ENCODE measurements around the gene SHISA9. TPM values are rescaled to one million over a fixed set of nuclear protein-coding genes. Genes with fewer than 3 reads are reported as not detected.

Gene SHISA9
- total RNA-seq, 1 experiment from 2014 or later: not detected

GRCh38 chr16:12900156-12900555 is 1.2 kb upstream of the SHISA9 start:
- no peaks in the 10 kb centered on the region for H3K9me2 ChIP-seq (ENCODE audit: insufficient read depth)
- ChIA-PET POLR2A (no interaction called here), RAD21 (ENCODE audit: low non-redundant PET in 1 of 2, low total read pairs in 2 of 2, uncharacterized antibody in 2 of 2, unreplicated experiment in 2 of 2) (no interaction called here), CTCF (no interaction called here)
- H3K9ac ChIP-seq (ENCODE audit: low read length): no peak overlapping the region
- H3K36me3 ChIP-seq (ENCODE audit: control insufficient read depth in 1 of 2, insufficient read depth in 2 of 2, low read length in 2 of 2): no peaks in the 10 kb centered on the region
- no peak overlapping the region for H2AFZ ChIP-seq (ENCODE audit: low read depth, low read length, poor library complexity, severe bottlenecking)
- no peak overlapping the region for H3K4me2 ChIP-seq (ENCODE audit: low read length)
- TF ChIP-seq CEBPB (IDR thresholded peaks at IDR 0.05; ENCODE audit: low read depth): no peak
- no peak for TF ChIP-seq FOSL1 (IDR thresholded peaks at IDR 0.05; ENCODE audit: low read depth)
- no peak for TF ChIP-seq RAD21 (IDR thresholded peaks at IDR 0.05; ENCODE audit: low read depth)
- no peak for TF ChIP-seq SIN3A (IDR thresholded peaks at IDR 0.05; ENCODE audit: low read depth)
- no peak for DNase-seq (ENCODE audit: low read depth, low spot score)
- no peaks in the 10 kb centered on the region for H4K20me1 ChIP-seq (ENCODE audit: insufficient read depth)
- H3K27me3 ChIP-seq (ENCODE audit: insufficient read depth, low read length): 0 out of 2 replicates have a peak, but pooled peaks cover 3% of the 10 kb centered on the region
- H3K4me3 ChIP-seq (replicated peaks in 1 of 2; ENCODE audit: low read depth in 1 of 2, low read length in 2 of 2): no peak overlapping the region
- no peaks in the 10 kb centered on the region for H3K79me2 ChIP-seq (ENCODE audit: insufficient read depth, low read length)
- no peak for ATAC-seq
- H3K9me3 ChIP-seq (ENCODE audit: control insufficient read depth in 1 of 2, insufficient read depth in 1 of 2, low read depth in 1 of 2, low read length in 2 of 2): no peaks in the 10 kb centered on the region
- intact Hi-C loops (cut with micrococcal nuclease): no loop called here
- peaks cover 3 to 5% of the 10 kb centered on the region in 2 experiments; a peak in 2 of 4 replicates for H3K4me1 ChIP-seq (ENCODE audit: control insufficient read depth in 1 of 2, insufficient read depth in 2 of 2, low read length in 2 of 2)
- no peak overlapping the region for H3K27ac ChIP-seq (ENCODE audit: low read depth, low read length)
- BruUV-seq (replicated peaks): no TSS peak

GRCh38 chr16:12900599-12901203 is 697 bp upstream of the SHISA9 start:
- DNase-seq (ENCODE audit: low read depth, low spot score) (no peak), ATAC-seq (no peak)
- no peaks in the 10 kb centered on the region for H3K9me2 ChIP-seq (ENCODE audit: insufficient read depth)
- RAD21 ChIA-PET (ENCODE audit: low non-redundant PET in 1 of 2, low total read pairs in 2 of 2, uncharacterized antibody in 2 of 2, unreplicated experiment in 2 of 2): interaction anchor here in 1 of 2 experiments (0.6 kb wide), 1 partner anchor 521 kb away, joined by 3 read pairs; no protein-coding TSS in a partner anchor
- no peak overlapping the region for H3K27ac ChIP-seq (ENCODE audit: low read depth, low read length)
- H3K36me3 ChIP-seq (ENCODE audit: control insufficient read depth in 1 of 2, insufficient read depth in 2 of 2, low read length in 2 of 2): no peaks in the 10 kb centered on the region
- H3K4me1 ChIP-seq (ENCODE audit: control insufficient read depth in 1 of 2, insufficient read depth in 2 of 2, low read length in 2 of 2): peaks cover 3 to 5% of the 10 kb centered on the region in 2 experiments; a peak in 2 of 4 replicates
- TF ChIP-seq TCF7L2 (IDR thresholded peaks at IDR 0.05; ENCODE audit: borderline replicate concordance, extremely low read depth, insufficient read depth, insufficient read length) (no peak), CBX3 (IDR thresholded peaks at IDR 0.05; ENCODE audit: low read depth) (no peak), CEBPB (IDR thresholded peaks at IDR 0.05; ENCODE audit: low read depth) (no peak), POLR2A (IDR thresholded peaks at IDR 0.05; ENCODE audit: borderline replicate concordance, extremely low read depth, insufficient read depth, insufficient read length) (no peak), EZH2 (IDR thresholded peaks at IDR 0.05) (no peak)
- H3K4me3 ChIP-seq (replicated peaks in 1 of 2; ENCODE audit: low read depth in 1 of 2, low read length in 2 of 2): no peak overlapping the region
- POLR2A ChIA-PET: no interaction called here
- CTCF ChIA-PET: no interaction called here
- intact Hi-C loops (cut with micrococcal nuclease): no loop called here
- no peaks in the 10 kb centered on the region for H3K9me3 ChIP-seq (ENCODE audit: control insufficient read depth in 1 of 2, insufficient read depth in 1 of 2, low read depth in 1 of 2, low read length in 2 of 2)
- H3K79me2 ChIP-seq (ENCODE audit: insufficient read depth, low read length): no peaks in the 10 kb centered on the region
- no peak overlapping the region for H2AFZ ChIP-seq (ENCODE audit: low read depth, low read length, poor library complexity, severe bottlenecking)
- no peaks in the 10 kb centered on the region for H4K20me1 ChIP-seq (ENCODE audit: insufficient read depth)
- 0 out of 2 replicates have a peak, but pooled peaks cover 3% of the 10 kb centered on the region for H3K27me3 ChIP-seq (ENCODE audit: insufficient read depth, low read length)
- no peak overlapping the region for H3K9ac ChIP-seq (ENCODE audit: low read length)
- no peak overlapping the region for H3K4me2 ChIP-seq (ENCODE audit: low read length)
- BruUV-seq (replicated peaks): no TSS peak
